Stimulated activated CD4-positive, alpha-beta T cell treated with anti-CD3 and anti-CD28 coated beads, Interleukin-12 subunit alpha, Interleukin-12 subunit beta, amount 100 ng/mL, for 24 hours (primary cell): ENCODE data around the gene HRH3.

Experiments used
- DNase-seq, 2 experiments: peaks; one replicate each; pipeline ENCODE4 v3.0.0-alpha.2; 2020; ENCODE audit warnings: low read depth in 2 of 2

The HRH3 gene

GRCh38 chr20:62197801-62198200, 22.3 kb downstream of the HRH3 start:
- DNase-seq: no peak

- DNase-seq: no peak
Observed at GRCh38 chr20:62197311-62197710, 22.8 kb downstream of the HRH3 start.

GRCh38 chr20:62196286-62196685, 23.8 kb downstream of the HRH3 start:
- no peak for DNase-seq

GRCh38 chr20:62195736-62196135, 24.3 kb downstream of the HRH3 start:
- DNase-seq: no peak

- DNase-seq: no peak
Observed at GRCh38 chr20:62195075-62195405, 25.0 kb downstream of the HRH3 start.

GRCh38 chr20:62193079-62194025, 26.7 kb downstream of the HRH3 start:
- no peak for DNase-seq

GRCh38 chr20:62192635-62193034, 27.4 kb downstream of the HRH3 start:
- DNase-seq: no peak

GRCh38 chr20:62191781-62192559, 28.1 kb downstream of the HRH3 start:
- no peak for DNase-seq

- no peak for DNase-seq
Observed at GRCh38 chr20:62190639-62191411, 29.3 kb downstream of the HRH3 start.

- no peak for DNase-seq
Observed at GRCh38 chr20:62186887-62187866, 32.9 kb downstream of the HRH3 start.

GRCh38 chr20:62186096-62186426, 34.0 kb downstream of the HRH3 start:
- DNase-seq: no peak

GRCh38 chr20:62183426-62184142, 36.5 kb downstream of the HRH3 start:
- DNase-seq: no peak

- peak; percentile 89 for DNase-seq
Observed at GRCh38 chr20:62182469-62183425, 37.3 kb downstream of the HRH3 start, which contains the start of gene MTG2. Gene MTG2 (plus strand): TSS chr20:62183028. CDS start chr20:62193421, 10,393 bp downstream.

- DNase-seq: no peak
Observed at GRCh38 chr20:62181808-62182207, 38.3 kb downstream of the HRH3 start.

- DNase-seq: no peak
Observed at GRCh38 chr20:62179162-62179504, 40.9 kb downstream of the HRH3 start.

GRCh38 chr20:62178316-62179161, 41.5 kb downstream of the HRH3 start:
- no peak for DNase-seq

GRCh38 chr20:62177307-62177706, 42.8 kb downstream of the HRH3 start:
- DNase-seq: no peak

GRCh38 chr20:62176866-62177265, 43.2 kb downstream of the HRH3 start:
- DNase-seq: no peak
